Mesenchymal stem cell (in vitro differentiated cells and primary cell): ENCODE measurements around the gene RHBDD1.

Source experiments
- DNase-seq: peaks from one replicate; pipeline ENCODE4 v3.0.0-alpha.2; 2013
- H2AFZ ChIP-seq: one replicate; pipeline ENCODE4 v1.6.1; 2013; ENCODE audit warnings: low read depth, mild to moderate bottlenecking, control low read depth, inconsistent platforms, low read length, moderate library complexity
- H2AK5ac ChIP-seq: 2 replicates; pipeline ENCODE4 v1.6.1; 2013; ENCODE audit warnings: low read length, moderate library complexity, mild to moderate bottlenecking, inconsistent platforms; ENCODE audit not compliant: severe bottlenecking
- H2BK120ac ChIP-seq: one replicate; pipeline ENCODE4 v1.6.1; 2013; ENCODE audit warnings: low read depth, mild to moderate bottlenecking, inconsistent platforms, low read length, moderate library complexity
- H2BK12ac ChIP-seq, 2 experiments: one replicate each; pipeline ENCODE4 v1.6.1; 2013; ENCODE audit warnings: inconsistent platforms in 2 of 2, low read length in 2 of 2, mild to moderate bottlenecking in 2 of 2, moderate library complexity in 2 of 2, control low read depth in 1 of 2
- H2BK15ac ChIP-seq: one replicate; pipeline ENCODE4 v1.6.1; 2013; ENCODE audit warnings: mild to moderate bottlenecking, low read depth, inconsistent platforms; ENCODE audit not compliant: poor library complexity, severe bottlenecking
- H2BK5ac ChIP-seq: 2 replicates; pipeline ENCODE4 v1.6.1; 2013; ENCODE audit warnings: low read depth, mild to moderate bottlenecking, low read length, control low read depth, inconsistent platforms; ENCODE audit not compliant: poor library complexity, severe bottlenecking
- H3K14ac ChIP-seq, 2 experiments: one replicate each; pipeline ENCODE4 v1.6.1; 2013; ENCODE audit warnings: inconsistent platforms in 2 of 2, low read length in 2 of 2, control low read depth in 1 of 2, mild to moderate bottlenecking in 1 of 2, moderate library complexity in 1 of 2
- H3K18ac ChIP-seq, 2 experiments: one replicate each; pipeline ENCODE4 v1.6.1; 2013; ENCODE audit warnings: inconsistent platforms in 2 of 2, low read length in 2 of 2, control low read depth in 1 of 2, low read depth in 1 of 2, mild to moderate bottlenecking in 1 of 2
- H3K23ac ChIP-seq, 2 experiments: one replicate each; pipeline ENCODE4 v1.6.1; 2013; ENCODE audit warnings: inconsistent platforms in 2 of 2, low read length in 2 of 2, mild to moderate bottlenecking in 2 of 2, moderate library complexity in 2 of 2, control low read depth in 1 of 2
- H3K27ac ChIP-seq: 2 replicates; pipeline ENCODE4 v1.5.1; 2013; ENCODE audit warnings: mild to moderate bottlenecking, moderate library complexity, low read length, control low read depth, inconsistent platforms; ENCODE audit not compliant: poor library complexity, severe bottlenecking
- H3K27me3 ChIP-seq, 2 experiments: 2 replicates each; pipeline versions ENCODE4 v1.6.1 to v1.7.0; 2013; ENCODE audit warnings: low read length in 2 of 2, mild to moderate bottlenecking in 2 of 2, moderate library complexity in 2 of 2, control low read depth in 1 of 2, inconsistent platforms in 1 of 2; ENCODE audit not compliant: control insufficient read depth in 1 of 2, insufficient read depth in 1 of 2
- H3K36me3 ChIP-seq, 2 experiments: 2 replicates each; pipeline versions ENCODE4 v1.6.1 to v1.7.0; 2013; ENCODE audit warnings: low read length in 2 of 2, control low read depth in 1 of 2, inconsistent platforms in 1 of 2, low read depth in 1 of 2, mild to moderate bottlenecking in 1 of 2; ENCODE audit not compliant: insufficient read depth in 2 of 2, control insufficient read depth in 1 of 2
- H3K4ac ChIP-seq, 2 experiments: one replicate each; pipeline ENCODE4 v1.6.1; 2013; ENCODE audit warnings: inconsistent platforms in 2 of 2, low read length in 2 of 2, mild to moderate bottlenecking in 2 of 2, moderate library complexity in 2 of 2, control low read depth in 1 of 2, low read depth in 1 of 2
- H3K4me1 ChIP-seq: 2 replicates; pipeline ENCODE4 v1.6.1; 2013; ENCODE audit warnings: low read depth, low read length, control low read depth; ENCODE audit not compliant: control insufficient read depth, insufficient read depth
- H3K4me2 ChIP-seq: 2 replicates; pipeline ENCODE4 v1.6.1; 2013; ENCODE audit warnings: low read length, mild to moderate bottlenecking, inconsistent platforms; ENCODE audit not compliant: poor library complexity, severe bottlenecking
- H3K4me3 ChIP-seq, 2 experiments: 2 replicates each; pipeline versions ENCODE4 v1.5.1 to v1.7.0; 2013; ENCODE audit warnings: low read length in 2 of 2, mild to moderate bottlenecking in 2 of 2, control low read depth in 1 of 2, low read depth in 1 of 2; ENCODE audit not compliant: insufficient read depth in 1 of 2
- H3K79me1 ChIP-seq: replicated peaks from 2 replicates; pipeline ENCODE4 v1.6.1; 2013; ENCODE audit warnings: mild to moderate bottlenecking, control low read depth, low read length, inconsistent platforms; ENCODE audit not compliant: poor library complexity, severe bottlenecking
- H3K9ac ChIP-seq: 2 replicates; pipeline ENCODE4 v1.7.0; 2013; ENCODE audit warnings: mild to moderate bottlenecking, low read length, moderate library complexity
- H3K9me3 ChIP-seq: 2 replicates; pipeline ENCODE4 v1.7.0; 2013; ENCODE audit warnings: mild to moderate bottlenecking, low read length; ENCODE audit not compliant: control insufficient read depth
- H4K8ac ChIP-seq: one replicate; pipeline ENCODE4 v1.6.1; 2013; ENCODE audit warnings: inconsistent platforms, mild to moderate bottlenecking, low read length, moderate library complexity
- H4K91ac ChIP-seq: one replicate; pipeline ENCODE4 v1.6.1; 2013; ENCODE audit warnings: mild to moderate bottlenecking, low read length, inconsistent platforms
- WGBS: methylation state at CpG from one replicate; pipeline ENCODE4 v1.1.7; 2013; ENCODE audit warnings: mixed read lengths; 5-methylcytosine and 5-hydroxymethylcytosine counted together

RHBDD1 gene

DNA sequence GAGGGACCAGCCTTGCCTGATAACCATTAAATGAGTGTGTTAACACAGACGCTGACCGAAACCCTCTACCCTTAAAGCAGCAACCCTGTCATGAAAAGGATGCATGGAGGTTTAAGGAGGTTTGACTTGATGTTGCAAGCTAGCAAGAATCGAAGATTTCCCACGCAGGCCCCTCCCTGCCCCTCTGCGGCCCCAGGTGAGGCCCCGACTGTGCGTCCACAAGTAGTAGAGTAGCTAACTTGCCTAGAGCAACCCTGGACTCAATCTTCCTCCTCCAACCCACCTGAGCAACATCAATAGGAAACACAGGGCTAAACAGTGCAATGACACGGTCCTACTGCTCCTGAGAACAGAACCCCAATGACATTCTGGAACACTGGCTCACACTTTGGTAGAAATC is 178.0 kb downstream of the RHBDD1 start:
- no peak overlapping the region for H2AK5ac ChIP-seq
- no peak overlapping the region for H3K4ac ChIP-seq
- H4K8ac ChIP-seq = no peak overlapping the region
- no peak overlapping the region for H2BK120ac ChIP-seq
- H2BK5ac ChIP-seq = no peak overlapping the region
- no peak overlapping the region for H3K14ac ChIP-seq
- no peak overlapping the region for H3K18ac ChIP-seq
- no peaks in the 10 kb centered on the region for H3K79me1 ChIP-seq
- H2BK12ac ChIP-seq = no peak overlapping the region
- H3K36me3 ChIP-seq = no peaks in the 10 kb centered on the region
- H2AFZ ChIP-seq = no peak overlapping the region
- H2BK15ac ChIP-seq = no peak overlapping the region
- H3K27me3 ChIP-seq = no peaks in the 10 kb centered on the region
- no peak overlapping the region for H3K27ac ChIP-seq
- no peak overlapping the region for H3K9ac ChIP-seq
- WGBS = 94% methylated on average over 7 of the region's 8 CpGs
- no peak overlapping the region for H3K4me3 ChIP-seq
- no peak overlapping the region for H3K4me2 ChIP-seq
- no peak for DNase-seq
- H3K23ac ChIP-seq = no peak overlapping the region
- H3K4me1 ChIP-seq = no peaks in the 10 kb centered on the region
- peaks cover 8% of the 10 kb centered on the region for H3K9me3 ChIP-seq
- H4K91ac ChIP-seq = no peak overlapping the region

- no peak overlapping the region for H3K4me3 ChIP-seq
- no peak overlapping the region for H2BK5ac ChIP-seq
- 84% methylated on average over 4 of the region's 4 CpGs for WGBS
- H3K4me1 ChIP-seq = no peaks in the 10 kb centered on the region
- H3K18ac ChIP-seq = no peak overlapping the region
- H2AFZ ChIP-seq = no peak overlapping the region
- no peak overlapping the region for H2BK120ac ChIP-seq
- H3K9me3 ChIP-seq = no peaks in the 10 kb centered on the region
- H3K4ac ChIP-seq = no peak overlapping the region
- H3K36me3 ChIP-seq = no peaks in the 10 kb centered on the region
- no peak overlapping the region for H4K91ac ChIP-seq
- no peak overlapping the region for H3K9ac ChIP-seq
- H2AK5ac ChIP-seq = no peak overlapping the region
- no peak overlapping the region for H4K8ac ChIP-seq
- no peak overlapping the region for H3K14ac ChIP-seq
- DNase-seq = no peak
- H3K79me1 ChIP-seq = no peaks in the 10 kb centered on the region
- H3K27ac ChIP-seq = no peak overlapping the region
- no peak overlapping the region for H2BK12ac ChIP-seq
- H3K27me3 ChIP-seq = no peaks in the 10 kb centered on the region
- no peak overlapping the region for H3K23ac ChIP-seq
- H3K4me2 ChIP-seq = no peak overlapping the region
- no peak overlapping the region for H2BK15ac ChIP-seq
Measured at GRCh38 chr2:227016894-227017293, 181.0 kb downstream of the RHBDD1 start.

DNA sequence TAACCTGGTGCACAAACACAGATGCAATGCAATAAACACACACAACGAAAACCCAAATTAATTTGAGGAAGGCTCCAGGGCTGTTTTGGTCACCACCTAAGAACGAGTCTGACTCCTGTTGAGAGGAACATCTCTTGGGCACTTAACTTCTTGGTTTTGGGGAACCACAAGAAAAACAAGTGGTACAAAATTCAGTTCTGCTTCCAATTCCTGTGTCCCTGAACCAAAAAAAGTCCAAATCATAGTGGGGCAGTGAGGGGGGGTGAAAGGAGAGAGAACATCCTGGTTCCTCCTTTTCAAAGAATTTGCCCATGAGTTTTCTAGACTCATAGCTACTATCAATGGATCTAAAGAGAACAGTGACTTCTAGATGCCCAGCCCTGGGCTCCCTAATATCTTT is 184.6 kb downstream of the RHBDD1 start:
- no peaks in the 10 kb centered on the region for H3K9me3 ChIP-seq
- 91% methylated on average over 2 of the region's 2 CpGs for WGBS
- no peak overlapping the region for H2BK12ac ChIP-seq
- H3K4ac ChIP-seq = no peak overlapping the region
- H2AFZ ChIP-seq = no peak overlapping the region
- H3K4me3 ChIP-seq = no peak overlapping the region
- H3K4me2 ChIP-seq = no peak overlapping the region
- no peak overlapping the region for H3K18ac ChIP-seq
- no peak overlapping the region for H3K23ac ChIP-seq
- no peak overlapping the region for H4K8ac ChIP-seq
- no peaks in the 10 kb centered on the region for H3K27me3 ChIP-seq
- H3K4me1 ChIP-seq = no peaks in the 10 kb centered on the region
- H2AK5ac ChIP-seq = no peak overlapping the region
- no peak for DNase-seq
- H3K14ac ChIP-seq = no peak overlapping the region
- H4K91ac ChIP-seq = no peak overlapping the region
- no peaks in the 10 kb centered on the region for H3K79me1 ChIP-seq
- H3K36me3 ChIP-seq = no peaks in the 10 kb centered on the region
- no peak overlapping the region for H2BK5ac ChIP-seq
- no peak overlapping the region for H2BK15ac ChIP-seq
- no peak overlapping the region for H3K27ac ChIP-seq
- no peak overlapping the region for H2BK120ac ChIP-seq
- no peak overlapping the region for H3K9ac ChIP-seq

- Histone ChIP-seq H2AK5ac (no peak overlapping the region), H2BK15ac (no peak overlapping the region), H3K9me3 (no peaks in the 10 kb centered on the region), H3K14ac (peak overlapping the region in 1 of 2 experiments; percentile 58), H3K18ac (no peak overlapping the region), H3K4me2 (no peak overlapping the region), H2BK5ac (no peak overlapping the region), H3K27ac (no peak overlapping the region), H3K4me1 (no peaks in the 10 kb centered on the region), H3K4me3 (no peak overlapping the region), H3K79me1 (no peaks in the 10 kb centered on the region), H2BK120ac (no peak overlapping the region), H2BK12ac (no peak overlapping the region), H3K9ac (no peak overlapping the region), H4K91ac (no peak overlapping the region), H3K27me3 (no peaks in the 10 kb centered on the region), H3K23ac (no peak overlapping the region), H2AFZ (no peak overlapping the region), H3K4ac (no peak overlapping the region), H4K8ac (no peak overlapping the region), H3K36me3 (no peaks in the 10 kb centered on the region)
- 29% methylated on average over 3 of the region's 3 CpGs for WGBS
- DNase-seq = peak; percentile 18
Measured at GRCh38 chr2:227022608-227023007, 186.8 kb downstream of the RHBDD1 start.
